ENCODE data around the gene SH3PXD2A.

Gene SH3PXD2A

GRCh38 chr10:103676058-103676785 is 179.2 kb downstream of the SH3PXD2A start:
- TF ChIP-seq CTCF (IDR thresholded peaks at IDR 0.05; ENCODE audit: control insufficient read depth, extremely low read depth, insufficient read depth) = no peak
- no peak for DNase-seq (ENCODE audit: low read depth)
- no peak overlapping the region for H3K4me3 ChIP-seq (ENCODE audit: low read depth, low read length)

GRCh38 chr10:103673606-103674005 is 181.8 kb downstream of the SH3PXD2A start:
- no peak for DNase-seq (ENCODE audit: low read depth)
- TF ChIP-seq CTCF (IDR thresholded peaks at IDR 0.05; ENCODE audit: control insufficient read depth, extremely low read depth, insufficient read depth) = no peak
- no peak overlapping the region for H3K4me3 ChIP-seq (ENCODE audit: low read depth, low read length)

GRCh38 chr10:103672345-103672744 is 183.0 kb downstream of the SH3PXD2A start:
- H3K4me3 ChIP-seq (ENCODE audit: low read depth, low read length) = no peak overlapping the region
- no peak for TF ChIP-seq CTCF (IDR thresholded peaks at IDR 0.05; ENCODE audit: control insufficient read depth, extremely low read depth, insufficient read depth)
- DNase-seq (ENCODE audit: low read depth) = no peak

- no peak for TF ChIP-seq CTCF (IDR thresholded peaks at IDR 0.05; ENCODE audit: control insufficient read depth, extremely low read depth, insufficient read depth)
- no peak overlapping the region for H3K4me3 ChIP-seq (ENCODE audit: low read depth, low read length)
- DNase-seq (ENCODE audit: low read depth) = no peak
These were observed 184.1 kb downstream of the SH3PXD2A start for GRCh38 chr10:103671126-103671895.

GRCh38 chr10:103669944-103670343 is 185.4 kb downstream of the SH3PXD2A start:
- no peak for TF ChIP-seq CTCF (IDR thresholded peaks at IDR 0.05; ENCODE audit: control insufficient read depth, extremely low read depth, insufficient read depth)
- no peak for DNase-seq (ENCODE audit: low read depth)

GRCh38 chr10:103669243-103669929 is 186.0 kb downstream of the SH3PXD2A start:
- no peak for DNase-seq (ENCODE audit: low read depth)
- H3K4me3 ChIP-seq (ENCODE audit: low read depth, low read length) = no peak overlapping the region
- no peak for TF ChIP-seq CTCF (IDR thresholded peaks at IDR 0.05; ENCODE audit: control insufficient read depth, extremely low read depth, insufficient read depth)

More at GRCh38 chr10:103669944-103670343, 185.4 kb downstream of the SH3PXD2A start:
- no peak overlapping the region for H3K4me3 ChIP-seq (ENCODE audit: low read depth, low read length)

Measured in LNCaP clone FGC (cell line).